DMS53 treated with DMSO at 0.1 percent for 48 hours (cell line): ENCODE data around the gene ELMOD3.
"Not testable (repeated sequence)": the region's sequence is repeated elsewhere in the genome, so short reads cannot be mapped to it uniquely, and the experiment has no call there.

Experiments
- DNase-seq: peaks from one replicate; lab custom pipeline; 2025; ENCODE audit not compliant: unreplicated experiment; lab: John Stamatoyannopoulos, UW

Gene ELMOD3

GRCh38 chr2:85371045-85371444 is 16.5 kb downstream of the ELMOD3 start:
- DNase-seq = no peak

GRCh38 chr2:85376291-85377065 is 21.9 kb downstream of the ELMOD3 start:
- no peak for DNase-seq

GRCh38 chr2:85377083-85377482 is 22.5 kb downstream of the ELMOD3 start:
- no peak for DNase-seq

DNA sequence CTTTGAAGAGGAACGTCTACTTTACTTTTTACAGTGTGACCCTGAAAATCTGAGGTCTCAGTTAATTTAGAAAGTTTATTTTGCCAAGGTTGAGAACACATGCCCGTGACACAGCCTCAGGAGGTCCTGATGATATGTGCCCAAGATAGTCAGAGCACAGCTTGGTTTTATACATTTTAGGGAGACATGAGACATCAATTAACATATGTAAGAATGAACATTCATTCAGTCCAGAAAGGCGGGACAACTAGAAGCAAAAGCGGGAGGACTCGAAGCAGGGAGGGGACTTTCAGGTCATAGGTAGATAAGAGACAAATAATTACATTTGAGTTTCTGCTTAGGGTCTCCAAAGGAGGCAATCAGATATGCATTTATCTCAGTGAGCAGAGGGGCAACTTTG is 23.7 kb downstream of the ELMOD3 start:
- DNase-seq = no peak

DNA sequence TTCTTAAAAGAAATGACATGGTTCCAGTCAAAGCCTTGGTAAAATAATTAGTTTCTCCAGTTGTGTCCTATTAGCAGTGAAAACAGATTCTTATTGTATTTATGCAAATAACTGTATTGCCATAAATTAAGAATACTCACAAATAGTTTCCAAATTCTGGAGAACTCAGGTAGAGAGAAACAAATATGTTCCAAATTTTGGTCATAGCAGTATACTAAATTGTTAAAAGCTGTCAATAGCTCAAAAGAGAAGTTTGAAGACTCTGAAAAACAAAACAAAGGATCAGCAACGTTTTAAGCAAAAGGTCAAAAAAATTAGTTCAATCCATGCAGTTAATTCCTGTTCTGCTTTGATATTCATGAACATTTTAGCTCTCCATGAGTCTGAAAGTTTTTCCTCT is 25.5 kb downstream of the ELMOD3 start:
- DNase-seq = no peak

- DNase-seq = not testable (repeated sequence)
Observed at GRCh38 chr2:85383151-85383550, 28.6 kb downstream of the ELMOD3 start.

DNA sequence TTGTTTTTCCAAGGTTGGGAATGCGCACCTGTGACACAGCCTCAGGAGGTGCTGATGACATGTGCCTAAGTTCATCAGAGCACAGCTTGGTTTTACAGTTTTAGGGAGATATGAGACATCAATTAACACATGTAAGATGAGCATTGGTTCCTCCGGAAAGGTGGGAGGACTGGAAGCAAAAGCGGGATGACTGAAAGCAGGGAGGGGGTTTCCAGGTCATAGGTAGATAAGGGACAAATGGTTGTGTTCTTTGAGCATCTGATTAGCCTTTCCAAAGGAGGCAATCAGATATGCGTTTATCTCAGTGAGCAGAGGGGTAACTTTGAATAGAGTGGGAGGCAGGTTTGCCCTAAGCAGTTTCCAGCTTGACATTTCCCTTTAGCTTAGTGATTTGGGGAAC is 29.3 kb downstream of the ELMOD3 start:
- DNase-seq = no peak

DNA sequence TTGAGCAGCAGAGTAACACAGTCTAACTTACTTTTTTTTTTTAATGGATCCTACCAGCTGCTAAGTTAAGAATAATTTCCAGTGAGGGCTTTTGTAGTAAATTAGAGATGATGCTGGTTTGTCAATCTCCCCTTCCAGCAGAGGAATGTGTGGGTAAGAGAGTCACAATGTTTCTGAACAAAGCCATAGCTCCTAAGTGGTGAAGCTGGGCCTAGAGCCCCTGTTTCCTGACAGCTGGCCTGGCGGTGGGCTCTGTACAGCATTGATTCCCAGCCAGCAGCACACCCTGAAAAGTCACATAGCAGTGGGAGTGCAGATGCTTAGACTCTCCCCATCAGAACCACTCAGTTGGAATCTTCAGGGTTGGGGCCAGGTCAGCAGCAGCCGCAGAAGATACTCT is 31.2 kb downstream of the ELMOD3 start:
- DNase-seq = no peak

DNA sequence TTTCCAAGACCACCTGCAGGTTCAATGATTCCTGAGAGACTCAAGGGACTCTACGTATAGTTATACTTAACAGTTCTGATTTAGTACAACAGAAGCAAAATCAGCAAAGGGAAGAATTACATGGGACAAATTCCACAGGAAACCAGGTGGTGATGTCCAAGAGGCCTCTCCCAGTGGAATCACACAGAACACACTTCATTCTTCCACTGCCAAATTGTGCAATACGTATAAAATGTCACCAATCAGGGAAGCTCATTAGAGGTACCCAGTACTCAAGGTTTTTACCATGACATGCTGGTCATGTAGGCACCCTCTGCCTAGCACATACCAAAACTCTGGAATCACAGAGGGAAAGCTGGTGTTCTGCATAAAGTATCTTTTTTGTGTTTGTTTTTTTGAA is 33.2 kb downstream of the ELMOD3 start:
- no peak for DNase-seq

- DNase-seq = no peak
Observed at GRCh38 chr2:85388878-85389538, 34.4 kb downstream of the ELMOD3 start.

GRCh38 chr2:85390941-85391669 is 36.5 kb downstream of the ELMOD3 start:
- no peak for DNase-seq

DNA sequence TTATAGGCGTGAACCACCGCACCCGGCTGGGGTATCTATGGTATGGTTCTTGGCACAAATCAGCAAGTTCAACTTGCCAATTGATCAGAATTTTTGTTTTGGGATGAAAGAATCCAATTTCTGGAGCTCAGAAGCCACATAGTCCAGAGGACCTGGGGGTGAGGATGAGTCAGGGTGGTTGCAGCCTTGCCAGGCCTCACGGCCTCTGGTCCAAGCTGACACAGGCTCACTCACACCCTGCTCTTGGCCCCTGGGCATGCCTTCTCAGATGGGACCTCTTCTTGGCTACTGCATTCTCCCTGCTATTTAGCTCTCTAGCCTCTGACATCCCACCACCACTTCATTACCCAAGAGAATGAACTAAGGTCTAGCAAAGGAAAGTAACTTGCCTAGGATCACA is 39.3 kb downstream of the ELMOD3 start:
- DNase-seq = no peak

GRCh38 chr2:85394261-85394681 is 39.7 kb downstream of the ELMOD3 start:
- no peak for DNase-seq

DNA sequence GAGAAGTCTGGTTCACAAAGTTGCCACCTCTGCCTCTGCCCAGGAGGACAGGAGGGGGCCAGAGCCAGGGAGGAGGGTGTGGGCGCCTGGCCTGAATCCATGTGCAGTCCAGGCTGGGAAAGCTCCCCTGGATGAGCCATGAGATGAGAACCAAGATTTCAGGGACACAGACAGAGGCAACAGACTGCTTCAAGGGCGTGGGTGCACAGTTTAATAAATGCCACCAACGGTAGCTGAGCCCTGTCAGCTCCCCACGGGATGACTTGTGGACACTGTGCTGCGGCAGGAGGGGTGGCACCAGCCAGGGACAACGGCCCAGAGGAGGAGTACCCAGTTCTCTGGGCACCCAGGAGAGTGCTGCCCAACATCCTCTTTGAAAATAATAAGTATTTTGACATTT is 40.4 kb downstream of the ELMOD3 start:
- no peak for DNase-seq

DNA sequence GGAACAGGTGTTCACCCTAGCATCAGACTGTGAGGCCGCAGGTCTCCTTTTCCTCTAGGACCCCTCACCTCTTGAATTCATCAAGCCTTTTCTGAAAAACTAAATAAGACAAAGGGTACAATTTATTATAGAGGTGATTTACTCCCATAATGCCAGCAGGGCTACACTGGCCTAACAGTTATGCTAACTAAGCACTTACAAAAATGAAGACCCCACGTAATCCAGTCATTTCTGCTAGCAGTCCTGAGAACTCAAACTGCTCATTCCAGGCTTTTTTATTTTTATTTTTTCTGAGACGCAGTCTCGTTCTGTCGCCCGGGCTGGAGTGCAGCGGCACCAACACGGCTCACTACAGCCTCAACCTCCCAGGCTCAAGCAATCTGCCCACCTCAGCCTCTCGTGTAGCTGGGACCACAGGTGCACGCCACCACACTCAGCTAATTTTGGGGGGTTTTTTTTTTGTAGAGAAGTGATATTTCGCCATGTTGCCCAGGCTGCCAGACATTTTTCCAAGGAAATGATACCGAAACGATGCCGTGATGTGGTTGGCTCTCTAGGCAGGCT is 41.4 kb downstream of the ELMOD3 start:
- DNase-seq = no peak

DNA sequence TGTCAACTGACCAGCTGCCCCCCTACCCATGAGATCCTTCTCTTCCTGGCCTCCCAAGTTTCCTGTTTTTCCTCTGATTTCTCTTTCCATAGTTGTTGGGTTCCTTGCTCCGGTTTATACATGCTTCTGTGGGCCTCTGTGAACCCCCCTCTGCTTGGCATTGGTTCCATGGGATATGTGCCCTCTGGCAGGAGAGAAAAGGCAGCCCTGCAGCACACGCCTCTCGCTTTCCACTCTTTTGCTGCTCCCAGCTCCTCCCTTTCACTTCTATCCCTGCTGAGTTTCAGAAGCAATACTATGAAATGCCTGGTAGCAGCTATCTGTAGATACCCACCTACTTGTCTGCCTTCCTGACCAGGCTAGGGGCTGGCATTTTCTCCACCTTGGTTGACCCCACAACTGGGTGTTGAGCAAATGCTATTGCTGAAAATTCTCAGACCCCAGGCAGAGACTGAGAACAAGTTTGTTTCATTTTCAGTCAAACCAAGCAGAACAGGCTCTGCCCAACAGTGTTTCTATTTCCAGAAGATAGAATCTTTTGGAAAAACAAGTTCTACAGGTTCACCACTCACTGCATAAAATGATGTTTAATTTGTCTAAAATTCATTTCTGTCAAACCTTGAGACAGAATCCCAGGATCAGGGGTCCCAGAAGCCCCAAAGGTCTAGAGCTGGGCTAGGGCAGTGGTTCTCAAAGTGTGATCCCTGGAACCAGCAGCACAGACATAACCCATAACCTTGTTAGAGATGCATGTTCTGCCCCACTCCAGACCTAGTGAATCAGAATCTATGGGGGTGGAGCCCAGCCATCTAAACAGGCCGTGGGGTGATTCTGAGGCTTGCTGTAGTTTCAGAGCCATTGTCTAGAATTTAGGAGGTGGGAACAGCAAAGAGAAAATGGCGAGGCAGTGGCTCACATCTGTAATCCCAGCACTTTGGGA is 42.2 kb downstream of the ELMOD3 start:
- peak; percentile 49 for DNase-seq

DNA sequence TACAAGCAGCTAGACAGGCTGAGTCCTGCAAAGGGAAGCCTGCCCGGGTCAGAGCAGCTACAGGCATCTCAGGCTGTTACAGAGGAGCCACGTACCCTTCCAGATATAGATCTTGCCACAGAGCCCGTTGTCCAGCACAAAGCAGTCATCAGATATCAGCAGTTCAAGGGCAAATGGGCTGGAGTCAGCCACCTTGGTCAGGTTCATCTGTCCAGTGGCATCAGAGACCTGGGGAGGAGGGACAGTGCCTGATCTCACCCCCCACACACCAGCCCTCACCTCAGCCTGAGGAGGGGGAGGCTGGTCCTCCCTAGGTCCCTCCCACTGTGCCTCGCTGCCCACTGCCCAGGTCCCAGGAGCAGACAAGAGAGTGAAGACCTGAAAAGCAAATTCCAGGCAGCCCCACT is 43.4 kb downstream of the ELMOD3 start:
- no peak for DNase-seq

DNA sequence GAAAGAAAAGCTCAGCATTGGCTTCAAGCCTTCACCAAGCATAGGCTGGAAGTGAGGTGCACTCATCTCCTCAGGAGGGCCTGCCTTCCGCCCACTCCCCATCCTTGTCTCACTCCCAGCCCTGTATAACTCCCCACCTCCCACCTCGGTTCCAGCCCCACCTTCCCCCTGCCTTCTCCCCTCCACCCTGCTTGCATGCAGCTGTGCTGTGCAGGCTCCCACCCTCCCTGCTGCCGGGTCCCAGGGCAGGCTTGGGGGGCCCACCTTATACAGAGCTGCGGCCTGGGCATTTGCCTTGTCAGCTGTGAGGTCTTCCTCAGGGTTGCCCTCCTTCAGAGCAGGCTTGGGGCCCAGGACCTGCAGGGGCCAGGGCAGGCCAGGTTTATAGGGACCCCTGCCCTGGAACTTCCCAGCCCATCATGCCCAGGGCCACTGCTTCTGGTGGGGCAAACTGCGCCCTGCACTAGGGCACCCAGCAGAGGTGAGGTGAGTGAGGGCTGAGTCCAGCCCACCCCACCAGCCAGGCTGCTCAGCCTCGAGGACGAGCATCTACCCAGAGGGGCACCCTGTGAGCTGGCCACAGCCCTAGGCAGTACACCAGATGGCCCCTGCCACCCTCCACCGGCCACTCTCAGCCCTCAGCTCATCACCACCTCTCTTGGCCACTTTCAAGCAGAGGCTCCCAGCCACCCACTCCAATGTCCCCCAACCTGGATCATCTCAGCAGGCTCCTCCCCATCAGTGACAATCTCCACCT is 44.0 kb downstream of the ELMOD3 start:
- DNase-seq = no peak

DNA sequence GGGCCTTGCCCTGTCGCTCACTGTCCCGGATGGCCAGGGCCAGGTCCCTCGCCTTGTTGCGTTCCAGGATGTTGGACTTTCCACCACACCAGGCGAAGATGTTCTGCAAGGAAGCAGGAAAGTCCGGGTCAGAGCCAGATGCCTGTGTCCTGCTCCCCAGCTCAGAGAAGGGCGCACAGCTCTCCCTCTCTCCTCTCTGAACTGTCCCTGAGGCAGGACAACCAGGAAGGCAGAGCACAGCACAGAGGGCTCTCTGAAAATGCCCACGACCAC is 44.5 kb downstream of the ELMOD3 start:
- no peak for DNase-seq

- peak; percentile 10 for DNase-seq
Observed at GRCh38 chr2:85400023-85400422, 45.5 kb downstream of the ELMOD3 start.
